Liver (tissue), 9 donors: ENCODE results near the gene BBS5. TPM values are rescaled to one million over a fixed set of nuclear protein-coding genes. Genes with fewer than 3 reads are reported as not detected.
A peak's percentile ranks its signal among the peaks of the same experiment; 100 is the strongest.

Source experiments
- DNase-seq: peaks from one replicate; pipeline ENCODE4 v3.0.0-alpha.2; 2017; ENCODE audit warnings: low spot score
- H3K27ac ChIP-seq, 2 donors: one replicate each; pipeline ENCODE4 v1.7.0; 2013; ENCODE audit warnings: inconsistent platforms in 2 of 2, low read length in 2 of 2, control low read depth in 1 of 2, low read depth in 1 of 2, mild to moderate bottlenecking in 1 of 2
- H3K27me3 ChIP-seq, 4 donors: one replicate each; pipeline versions ENCODE4 v1.6.1 to v1.7.0; 2013; ENCODE audit warnings: low read length in 3 of 4, inconsistent platforms in 1 of 4, mild to moderate bottlenecking in 1 of 4, moderate library complexity in 1 of 4; ENCODE audit not compliant: control insufficient read depth in 4 of 4, insufficient read depth in 4 of 4
- H3K36me3 ChIP-seq, 4 donors: one replicate each; pipeline versions ENCODE4 v1.6.1 to v1.7.0; 2013; ENCODE audit warnings: low read length in 3 of 4, mild to moderate bottlenecking in 3 of 4, low read depth in 1 of 4, moderate library complexity in 1 of 4; ENCODE audit not compliant: control insufficient read depth in 4 of 4, insufficient read depth in 3 of 4
- H3K4me1 ChIP-seq, 4 donors: one replicate each; pipeline versions ENCODE4 v1.6.1 to v1.7.0; 2013; ENCODE audit warnings: low read length in 3 of 4, mild to moderate bottlenecking in 3 of 4, moderate library complexity in 1 of 4; ENCODE audit not compliant: control insufficient read depth in 4 of 4, insufficient read depth in 4 of 4
- H3K4me3 ChIP-seq, 3 donors: one replicate each; pipeline versions ENCODE4 v1.6.1 to v1.7.0; 2013; ENCODE audit warnings: low read length in 3 of 3, control low read depth in 1 of 3, low read depth in 1 of 3, mild to moderate bottlenecking in 1 of 3
- H3K9ac ChIP-seq, 2 donors: one replicate each; pipeline ENCODE4 v1.7.0; 2013; ENCODE audit warnings: low read length in 2 of 2, mild to moderate bottlenecking in 2 of 2, moderate library complexity in 2 of 2, control low read depth in 1 of 2, low read depth in 1 of 2
- H3K9me3 ChIP-seq, 4 donors: one replicate each; pipeline versions ENCODE4 v1.6.1 to v1.7.0; 2013; ENCODE audit warnings: low read length in 3 of 4; ENCODE audit not compliant: control insufficient read depth in 4 of 4
- ATF3 ChIP-seq: IDR thresholded peaks from 2 replicates; pipeline ENCODE4 v1.6.1; 2016; ENCODE audit warnings: antibody characterized with exemption
- FOXA2 ChIP-seq: IDR thresholded peaks from 2 replicates; pipeline ENCODE4 v1.6.1; 2016; ENCODE audit warnings: antibody characterized with exemption
- GABPA ChIP-seq, 2 donors: IDR thresholded peaks in 1 of 2; conservative IDR thresholded peaks in 1 of 2; 2 replicates each; pipeline ENCODE4 v1.6.1; 2016; ENCODE audit warnings: antibody characterized with exemption in 2 of 2, mild to moderate bottlenecking in 1 of 2, moderate library complexity in 1 of 2
- HNF4A ChIP-seq, 2 donors: conservative IDR thresholded peaks; 2 replicates each; pipeline ENCODE4 v1.6.1; 2016; ENCODE audit warnings: antibody characterized with exemption in 2 of 2, mild to moderate bottlenecking in 2 of 2
- HNF4G ChIP-seq: IDR thresholded peaks from 2 replicates; pipeline ENCODE4 v1.6.1; 2016; ENCODE audit warnings: antibody characterized with exemption
- JUND ChIP-seq, 2 donors: IDR thresholded peaks; 2 replicates each; pipeline ENCODE4 v1.6.1; 2016; ENCODE audit warnings: antibody characterized with exemption in 2 of 2
- MAX ChIP-seq: IDR thresholded peaks from 2 replicates; pipeline ENCODE4 v1.6.1; 2016; ENCODE audit warnings: antibody characterized with exemption
- NR2F2 ChIP-seq: IDR thresholded peaks from 2 replicates; pipeline ENCODE4 v1.6.1; 2016; ENCODE audit warnings: antibody characterized with exemption
- RAD21 ChIP-seq, 2 donors: IDR thresholded peaks; 2 replicates each; pipeline ENCODE4 v1.6.1; 2016; ENCODE audit warnings: antibody characterized with exemption in 2 of 2, mild to moderate bottlenecking in 2 of 2
- REST ChIP-seq: IDR thresholded peaks from 2 replicates; pipeline ENCODE4 v1.6.1; 2016; ENCODE audit warnings: antibody characterized with exemption, mild to moderate bottlenecking
- RXRA ChIP-seq, 2 donors: IDR thresholded peaks; 2 replicates each; pipeline ENCODE4 v1.6.1; 2017 to 2018; ENCODE audit warnings: antibody characterized with exemption in 2 of 2, mild to moderate bottlenecking in 1 of 2
- SP1 ChIP-seq: IDR thresholded peaks from 2 replicates; pipeline ENCODE4 v1.6.1; 2018; ENCODE audit warnings: antibody characterized with exemption, mild to moderate bottlenecking
- YY1 ChIP-seq: IDR thresholded peaks from 2 replicates; pipeline ENCODE4 v1.6.1; 2016; ENCODE audit warnings: antibody characterized with exemption, mild to moderate bottlenecking
- ZBTB33 ChIP-seq: IDR thresholded peaks from 2 replicates; pipeline ENCODE4 v1.6.1; 2016; ENCODE audit warnings: antibody characterized with exemption
- WGBS: extraction: QIAGEN DNeasy Blood & Tissue Kit; methylation state at CpG from one replicate; pipeline ENCODE4 v1.1.7; 2013; 5-methylcytosine and 5-hydroxymethylcytosine counted together
- polyA plus RNA-seq, 2 donors: library from polyadenylated mRNA; stranded (reverse) in 1 of 2; unstranded in 1 of 2; fragments of 200-250 nt in 1 of 2; fragments of >200 nt in 1 of 2; fragmentation: Nextera tagmentation in 1 of 2; extraction: Ambion mirVana in 1 of 2; gene quantifications; one replicate each; pipeline versions ENCODE4 v1.2.1 to v1.2.3, GENCODE V29; 2013 to 2015
- total RNA-seq, 2 donors: library from RNA; depleted of rRNA; stranded (reverse); fragments of >200 nt; gene quantifications; one replicate each; pipeline ENCODE4 v1.2.3, GENCODE V29; 2014
- donor health status: healthy.
- donor health status: healthy.
- donor health status: healthy.
- donor health status: healthy.
- donor health status: healthy.

The BBS5 gene
- total and polyA plus RNA-seq, 4 donors: 1.7 to 2.5 (median 2.1) TPM

- no peaks in the 10 kb centered on the region for H3K27me3 ChIP-seq
- TF ChIP-seq GABPA (IDR thresholded peaks at IDR 0.05 in 1 of 2, conservative IDR thresholded peaks at IDR 0.05 in 1 of 2) (no peak), HNF4G (no peak), ZBTB33 (no peak), JUND (IDR thresholded peaks at IDR 0.05) (no peak), RAD21 (IDR thresholded peaks at IDR 0.05) (no peak), MAX (no peak), ATF3 (no peak), RXRA (IDR thresholded peaks at IDR 0.05) (no peak), FOXA2 (no peak), REST (no peak), SP1 (no peak), NR2F2 (no peak)
- H3K27ac ChIP-seq: no peak overlapping the region
- peaks cover 0 to 3% (median 0%) of the 10 kb centered on the region in 4 donors for H3K4me1 ChIP-seq
- H3K4me3 ChIP-seq: no peak overlapping the region
- no peak overlapping the region for H3K9ac ChIP-seq
- peaks cover 0 to 5% (median under 1%) of the 10 kb centered on the region in 4 donors for H3K36me3 ChIP-seq
- no peaks in the 10 kb centered on the region for H3K9me3 ChIP-seq
- DNase-seq: no peak
Observed at GRCh38 chr2:169491378-169491777, 12.1 kb downstream of the BBS5 start.

GRCh38 chr2:169493360-169493759 lies 14.1 kb downstream of the BBS5 start:
- H3K4me3 ChIP-seq: no peak overlapping the region
- H3K27ac ChIP-seq: no peak overlapping the region
- peaks cover 0 to 3% (median 0%) of the 10 kb centered on the region in 4 donors for H3K4me1 ChIP-seq
- TF ChIP-seq HNF4A (conservative IDR thresholded peaks at IDR 0.05): peak; percentile 78 to 91
- peak; percentile 26 to 69 for TF ChIP-seq JUND (IDR thresholded peaks at IDR 0.05)
- peak; percentile 25 for TF ChIP-seq YY1
- peak; percentile 76 for TF ChIP-seq HNF4G
- TF ChIP-seq GABPA (IDR thresholded peaks at IDR 0.05 in 1 of 2, conservative IDR thresholded peaks at IDR 0.05 in 1 of 2): no peak
- peak; percentile 89 for TF ChIP-seq SP1
- H3K27me3 ChIP-seq: no peaks in the 10 kb centered on the region
- peaks cover 0 to 2% (median under 1%) of the 10 kb centered on the region in 4 donors for H3K36me3 ChIP-seq
- no peak for DNase-seq
- H3K9ac ChIP-seq: no peak overlapping the region
- no peaks in the 10 kb centered on the region for H3K9me3 ChIP-seq
- 65% methylated on average over 2 of the region's 2 CpGs for WGBS
